Measurements from ENCODE around the gene SYNDIG1. TPM values are rescaled to one million over a fixed set of nuclear protein-coding genes. Genes with fewer than 3 reads are reported as not detected.
"Not testable (repeated sequence)": the region's sequence is repeated elsewhere in the genome, so short reads cannot be mapped to it uniquely, and the experiment has no call there.

The SYNDIG1 gene
- total RNA-seq, 1 donor from 2014 or later = not detected

DNA sequence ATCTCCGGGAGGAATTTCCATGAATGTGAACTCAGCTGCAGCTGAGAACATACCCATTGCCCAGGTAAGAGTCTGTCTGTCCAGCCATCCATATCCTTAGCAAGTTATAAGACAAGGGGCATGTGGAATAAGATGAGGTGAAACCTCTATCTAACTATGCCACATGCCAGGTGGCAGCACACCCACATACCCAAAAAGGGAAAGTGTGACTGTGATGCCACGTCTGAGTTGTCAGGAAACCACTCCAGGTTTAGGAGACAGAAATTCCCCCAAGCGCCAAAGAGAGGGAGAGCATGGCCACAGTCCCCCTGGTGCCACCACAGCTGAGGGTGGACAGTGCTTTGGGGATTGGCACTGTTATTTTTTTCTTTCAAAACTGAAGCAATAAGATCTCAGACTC is 36.7 kb downstream of the SYNDIG1 start:
- no peaks in the 10 kb centered on the region for H3K4me1 Mint-ChIP-seq (ENCODE audit: low read depth)
- H3K4me3 Mint-ChIP-seq = no peak overlapping the region
- H3K27ac Mint-ChIP-seq = no peak overlapping the region
- H3K36me3 Mint-ChIP-seq (ENCODE audit: low read depth) = no peaks in the 10 kb centered on the region
- H3K27me3 Mint-ChIP-seq (ENCODE audit: insufficient read depth) = no peaks in the 10 kb centered on the region
- no peaks in the 10 kb centered on the region for H3K9me3 Mint-ChIP-seq
- intact Hi-C loops (cut with micrococcal nuclease) = no loop called here
- DNase-seq (ENCODE audit: low spot score) = no peak

DNA sequence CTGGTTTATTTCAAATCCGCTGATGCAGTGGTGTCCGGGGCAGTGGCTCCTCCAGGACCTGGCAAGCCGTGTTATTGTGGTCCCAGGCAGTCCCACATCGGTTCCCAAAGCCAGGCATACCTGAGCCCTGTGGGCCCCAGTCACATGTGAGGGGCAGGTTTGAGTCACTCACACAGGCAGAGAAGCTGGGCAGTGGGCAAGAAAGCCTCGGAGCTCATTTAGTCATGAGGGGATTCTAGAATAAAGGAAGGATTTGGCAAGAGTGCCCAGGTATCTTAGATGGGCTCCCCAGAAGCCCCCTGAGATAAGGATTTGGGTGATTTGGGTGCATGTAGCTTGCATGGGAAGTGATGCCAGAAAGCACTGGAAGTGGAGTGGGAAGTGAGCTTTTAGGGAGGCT is 37.3 kb downstream of the SYNDIG1 start:
- Mint-ChIP-seq H3K27me3 (ENCODE audit: insufficient read depth) (peaks cover 1% of the 10 kb centered on the region), H3K4me1 (ENCODE audit: low read depth) (no peaks in the 10 kb centered on the region), H3K4me3 (no peak overlapping the region), H3K36me3 (ENCODE audit: low read depth) (no peaks in the 10 kb centered on the region), H3K9me3 (no peaks in the 10 kb centered on the region), H3K27ac (no peak overlapping the region)
- intact Hi-C loops (cut with micrococcal nuclease) = no loop called here
- no peak for DNase-seq (ENCODE audit: low spot score)

DNA sequence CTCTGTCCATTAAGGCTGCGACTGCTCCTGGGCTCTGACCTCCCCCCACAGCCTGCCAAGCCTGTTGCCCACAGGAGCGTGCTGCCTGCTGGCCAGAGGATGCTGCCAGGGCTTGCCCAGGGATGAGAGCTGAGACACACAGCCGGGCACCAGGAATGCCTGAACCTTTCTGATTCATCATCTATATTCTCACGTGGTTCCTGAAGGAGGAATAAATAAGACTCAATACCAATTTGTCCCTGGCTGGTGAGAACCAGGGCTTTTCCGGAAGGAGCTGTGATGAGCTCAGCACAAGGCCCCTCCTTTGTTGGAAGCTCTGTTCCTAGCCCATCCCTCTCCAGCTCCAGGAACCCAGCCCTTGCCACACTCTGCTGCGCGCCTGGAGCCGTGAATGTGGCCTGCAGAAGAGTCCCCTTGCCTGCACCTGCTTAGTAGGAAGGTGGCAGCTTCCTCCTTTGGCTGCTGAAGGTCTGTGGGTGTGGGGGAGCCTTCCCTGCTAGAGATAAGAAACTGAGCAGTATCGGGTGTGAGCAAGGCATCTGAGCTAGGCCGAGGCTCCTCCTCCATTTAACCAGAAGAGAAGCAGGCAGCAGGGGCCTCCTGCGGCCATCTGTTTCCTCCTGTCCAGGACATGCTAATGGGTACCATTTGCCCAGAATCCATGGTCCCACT is 37.9 kb downstream of the SYNDIG1 start:
- intact Hi-C loops (cut with micrococcal nuclease) = no loop called here
- DNase-seq (ENCODE audit: low spot score) = no peak
- Mint-ChIP-seq H3K4me1 (ENCODE audit: low read depth) (no peaks in the 10 kb centered on the region), H3K27ac (no peak overlapping the region), H3K27me3 (ENCODE audit: insufficient read depth) (peaks cover 1% of the 10 kb centered on the region), H3K4me3 (no peak overlapping the region), H3K9me3 (no peaks in the 10 kb centered on the region), H3K36me3 (ENCODE audit: low read depth) (no peaks in the 10 kb centered on the region)

DNA sequence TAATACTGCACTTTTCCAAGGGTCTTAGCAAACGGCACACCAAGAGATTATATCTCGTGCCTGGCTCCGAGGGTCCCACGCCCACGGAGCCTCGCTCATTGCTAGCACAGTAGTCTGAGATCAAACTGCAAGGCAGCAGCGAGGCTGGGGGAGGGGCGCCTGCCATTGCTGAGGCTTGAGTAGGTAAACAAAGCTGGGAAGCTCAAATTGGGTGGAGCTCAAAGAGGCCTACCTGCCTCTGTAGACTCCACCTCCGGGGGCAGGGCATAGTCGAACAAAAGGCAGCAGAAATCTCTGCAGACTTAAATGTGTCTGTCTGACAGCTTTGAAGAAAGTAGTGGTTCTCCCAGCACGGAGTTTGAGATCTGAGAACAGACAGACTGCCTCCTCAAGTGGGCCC is 43.0 kb downstream of the SYNDIG1 start:
- intact Hi-C loops (cut with micrococcal nuclease); H3K36me3 Mint-ChIP-seq (ENCODE audit: low read depth); H3K9me3 Mint-ChIP-seq; H3K4me1 Mint-ChIP-seq (ENCODE audit: low read depth); H3K27ac Mint-ChIP-seq; H3K27me3 Mint-ChIP-seq (ENCODE audit: insufficient read depth); H3K4me3 Mint-ChIP-seq; DNase-seq (ENCODE audit: low spot score): not testable (repeated sequence)

DNA sequence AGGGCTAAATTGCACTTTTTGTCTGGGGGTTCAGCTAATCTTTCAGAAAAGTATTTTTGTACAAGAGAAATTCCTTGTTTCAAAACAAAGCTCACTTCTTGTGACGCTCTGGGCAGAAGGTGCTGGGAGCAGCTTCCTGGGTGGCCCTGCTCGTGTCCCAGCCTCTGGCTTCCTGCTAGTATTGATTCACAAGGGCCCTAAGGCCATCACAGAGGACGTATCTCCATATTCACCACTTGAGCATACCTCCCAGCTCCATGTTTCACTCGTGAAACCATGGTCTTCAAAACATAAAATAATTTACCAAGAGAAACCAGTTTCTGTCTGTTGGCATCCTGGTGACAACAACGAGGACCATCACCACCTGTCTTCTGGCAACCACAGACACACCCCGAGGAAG is 49.1 kb downstream of the SYNDIG1 start:
- intact Hi-C loops (cut with micrococcal nuclease) = no loop called here
- no peaks in the 10 kb centered on the region for H3K27me3 Mint-ChIP-seq (ENCODE audit: insufficient read depth)
- DNase-seq (ENCODE audit: low spot score) = no peak
- H3K9me3 Mint-ChIP-seq = no peaks in the 10 kb centered on the region
- no peak overlapping the region for H3K4me3 Mint-ChIP-seq
- no peaks in the 10 kb centered on the region for H3K36me3 Mint-ChIP-seq (ENCODE audit: low read depth)
- no peak overlapping the region for H3K27ac Mint-ChIP-seq
- H3K4me1 Mint-ChIP-seq (ENCODE audit: low read depth) = no peaks in the 10 kb centered on the region

DNA sequence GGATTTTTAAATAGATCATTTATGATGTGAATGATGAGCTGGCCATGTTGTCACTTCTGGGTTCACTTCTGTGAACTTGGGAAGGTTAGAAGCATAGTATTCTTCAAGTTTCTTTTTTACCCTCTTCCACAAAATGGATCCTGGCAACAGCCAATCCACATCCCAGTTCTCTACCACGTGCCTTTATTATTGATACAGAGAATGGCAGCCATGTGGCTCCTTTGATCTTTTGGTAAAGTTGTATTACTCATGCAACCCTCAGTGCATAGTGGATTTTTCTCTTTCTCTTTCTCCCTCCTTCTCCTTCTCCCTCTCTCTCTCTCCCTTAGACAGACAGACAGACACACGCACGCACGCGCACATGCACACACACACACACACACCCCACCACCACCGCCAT is 50.0 kb downstream of the SYNDIG1 start:
- no peak overlapping the region for H3K4me3 Mint-ChIP-seq
- no peak overlapping the region for H3K27ac Mint-ChIP-seq
- H3K36me3 Mint-ChIP-seq (ENCODE audit: low read depth) = no peaks in the 10 kb centered on the region
- H3K9me3 Mint-ChIP-seq = no peaks in the 10 kb centered on the region
- no peaks in the 10 kb centered on the region for H3K4me1 Mint-ChIP-seq (ENCODE audit: low read depth)
- H3K27me3 Mint-ChIP-seq (ENCODE audit: insufficient read depth) = no peaks in the 10 kb centered on the region
- intact Hi-C loops (cut with micrococcal nuclease) = no loop called here
- DNase-seq (ENCODE audit: low spot score) = no peak

DNA sequence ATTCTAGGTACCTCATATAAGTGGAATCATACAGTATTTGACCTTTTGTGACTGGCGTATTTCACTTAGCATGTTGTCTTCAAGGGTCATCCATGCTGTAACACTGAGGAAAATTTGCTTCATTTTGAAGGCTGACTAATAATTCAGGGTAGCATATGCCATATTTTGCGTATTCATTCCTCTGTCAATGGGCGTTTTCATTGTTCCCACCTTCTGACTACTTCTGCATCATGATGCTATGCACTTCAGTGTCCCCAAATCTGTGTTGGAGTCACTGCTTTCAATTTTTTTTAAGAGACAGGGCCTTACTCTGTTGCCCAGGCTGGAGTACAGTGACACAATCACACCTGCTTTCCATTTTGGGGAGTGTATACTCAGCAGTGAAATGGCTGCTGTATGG is 51.6 kb downstream of the SYNDIG1 start:
- intact Hi-C loops (cut with micrococcal nuclease) = no loop called here
- H3K27ac Mint-ChIP-seq = no peak overlapping the region
- H3K36me3 Mint-ChIP-seq (ENCODE audit: low read depth) = no peaks in the 10 kb centered on the region
- no peaks in the 10 kb centered on the region for H3K9me3 Mint-ChIP-seq
- DNase-seq (ENCODE audit: low spot score) = no peak
- H3K4me1 Mint-ChIP-seq (ENCODE audit: low read depth) = no peaks in the 10 kb centered on the region
- peaks cover 1% of the 10 kb centered on the region for H3K27me3 Mint-ChIP-seq (ENCODE audit: insufficient read depth)
- H3K4me3 Mint-ChIP-seq = no peak overlapping the region

DNA sequence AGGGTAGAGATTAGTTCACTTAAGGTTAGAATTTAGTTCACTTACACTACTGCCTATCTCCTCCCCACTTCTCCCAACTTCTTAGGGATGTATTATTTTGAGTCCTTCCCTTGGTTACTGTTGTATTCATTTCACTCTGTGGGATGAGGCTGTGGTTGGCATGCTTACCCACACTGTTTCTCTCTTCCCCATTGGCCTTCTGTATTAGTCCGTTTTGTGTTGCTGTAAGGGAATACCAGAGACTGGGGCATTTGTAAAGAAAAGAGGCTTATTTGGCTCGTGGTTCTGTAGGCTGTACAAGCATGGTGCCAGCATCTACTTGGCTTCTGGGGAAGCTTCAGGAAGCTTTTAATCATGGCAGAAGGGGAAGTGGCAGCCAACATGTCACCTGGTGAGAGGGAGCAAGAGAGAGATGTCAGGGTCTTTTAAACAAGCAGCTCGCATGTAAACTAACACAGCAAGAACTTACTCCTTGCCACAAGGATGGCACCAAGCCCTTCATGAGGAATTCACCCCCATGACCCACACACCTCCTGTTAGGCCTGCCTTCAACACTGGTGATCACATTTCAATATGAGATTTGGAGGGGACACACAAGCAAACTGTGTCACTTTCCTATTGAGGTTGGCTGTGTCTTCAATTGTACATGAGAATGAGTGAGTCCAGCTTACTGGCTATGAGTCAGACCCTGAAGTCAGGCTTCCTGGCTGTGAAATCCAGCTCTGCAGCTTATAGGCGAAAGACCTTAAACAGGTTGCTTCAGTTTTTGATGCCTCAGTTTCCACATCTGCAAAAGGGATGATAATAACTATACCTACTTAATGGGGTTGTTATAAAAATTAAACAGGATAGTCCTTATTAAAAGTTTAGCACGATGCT is 53.3 kb downstream of the SYNDIG1 start:
- H3K27ac Mint-ChIP-seq = no peak overlapping the region
- no peaks in the 10 kb centered on the region for H3K4me1 Mint-ChIP-seq (ENCODE audit: low read depth)
- no peak for DNase-seq (ENCODE audit: low spot score)
- H3K36me3 Mint-ChIP-seq (ENCODE audit: low read depth) = no peaks in the 10 kb centered on the region
- intact Hi-C loops (cut with micrococcal nuclease) = no loop called here
- H3K9me3 Mint-ChIP-seq = no peaks in the 10 kb centered on the region
- H3K4me3 Mint-ChIP-seq = no peak overlapping the region
- peaks cover 1% of the 10 kb centered on the region for H3K27me3 Mint-ChIP-seq (ENCODE audit: insufficient read depth)

DNA sequence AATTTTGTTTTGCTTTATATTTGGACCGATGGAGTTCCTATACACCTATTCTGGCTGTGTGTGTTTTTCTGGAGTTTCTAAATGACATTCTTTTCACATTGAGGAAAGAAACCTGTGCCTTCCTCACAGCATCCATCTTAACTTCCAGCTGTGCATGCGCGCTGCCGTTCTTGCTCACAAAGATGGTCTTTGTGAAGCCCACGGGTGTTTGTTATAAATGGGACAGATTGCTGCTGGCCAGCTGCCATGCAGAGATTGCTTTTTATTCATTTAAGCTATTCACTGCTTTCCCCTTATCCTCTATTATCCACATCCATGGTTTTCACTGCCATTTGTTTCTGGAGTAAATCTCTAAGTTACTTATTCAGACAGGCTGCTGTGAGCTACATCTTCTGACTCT is 54.2 kb downstream of the SYNDIG1 start:
- intact Hi-C loops (cut with micrococcal nuclease) = no loop called here
- H3K27ac Mint-ChIP-seq = no peak overlapping the region
- H3K9me3 Mint-ChIP-seq = no peaks in the 10 kb centered on the region
- no peaks in the 10 kb centered on the region for H3K4me1 Mint-ChIP-seq (ENCODE audit: low read depth)
- DNase-seq (ENCODE audit: low spot score) = no peak
- H3K4me3 Mint-ChIP-seq = no peak overlapping the region
- H3K36me3 Mint-ChIP-seq (ENCODE audit: low read depth) = no peaks in the 10 kb centered on the region
- H3K27me3 Mint-ChIP-seq (ENCODE audit: insufficient read depth) = peaks cover 1% of the 10 kb centered on the region

DNA sequence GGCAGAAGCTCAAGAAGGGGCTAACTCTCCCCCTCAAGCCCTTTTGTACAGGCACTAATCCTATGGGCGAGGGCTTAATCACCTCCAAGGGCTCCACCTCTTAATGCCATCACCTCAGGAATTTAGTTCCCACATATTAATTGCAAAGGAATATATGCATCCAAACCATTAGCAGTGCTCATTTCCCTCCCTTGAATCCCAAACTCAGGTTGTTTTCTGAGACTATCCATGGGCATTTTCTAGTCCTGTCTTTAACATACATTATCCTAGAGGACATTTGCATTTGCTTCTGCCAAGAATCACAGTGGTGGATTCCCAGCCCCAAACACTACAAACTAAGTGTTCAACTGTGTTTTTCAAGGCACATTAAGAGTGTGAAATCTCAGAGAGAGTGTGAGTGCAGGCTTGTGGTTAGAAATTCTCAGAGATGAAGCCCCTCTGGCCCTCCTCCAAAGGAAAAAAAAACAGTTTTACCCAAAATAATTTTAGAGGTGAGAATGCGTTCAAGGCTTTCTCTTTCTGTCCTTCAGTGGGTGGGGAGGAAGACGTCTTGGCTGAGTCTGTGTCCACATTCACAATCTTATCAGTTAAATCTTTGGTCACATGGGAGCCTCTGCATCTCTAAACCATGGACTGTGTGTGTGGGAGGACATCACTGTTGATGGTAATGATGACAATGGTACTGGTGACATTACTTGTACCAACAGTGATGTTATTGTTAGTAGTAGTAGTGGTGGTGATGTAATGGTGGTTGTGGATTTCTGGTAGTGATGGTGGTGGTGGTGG is 59.3 kb downstream of the SYNDIG1 start:
- H3K27ac Mint-ChIP-seq = no peak overlapping the region
- H3K4me3 Mint-ChIP-seq = no peak overlapping the region
- H3K4me1 Mint-ChIP-seq (ENCODE audit: low read depth) = no peaks in the 10 kb centered on the region
- intact Hi-C loops (cut with micrococcal nuclease) = no loop called here
- H3K36me3 Mint-ChIP-seq (ENCODE audit: low read depth) = no peaks in the 10 kb centered on the region
- H3K27me3 Mint-ChIP-seq (ENCODE audit: insufficient read depth) = peaks cover 1% of the 10 kb centered on the region
- H3K9me3 Mint-ChIP-seq = no peaks in the 10 kb centered on the region
- DNase-seq (ENCODE audit: low spot score) = no peak

DNA sequence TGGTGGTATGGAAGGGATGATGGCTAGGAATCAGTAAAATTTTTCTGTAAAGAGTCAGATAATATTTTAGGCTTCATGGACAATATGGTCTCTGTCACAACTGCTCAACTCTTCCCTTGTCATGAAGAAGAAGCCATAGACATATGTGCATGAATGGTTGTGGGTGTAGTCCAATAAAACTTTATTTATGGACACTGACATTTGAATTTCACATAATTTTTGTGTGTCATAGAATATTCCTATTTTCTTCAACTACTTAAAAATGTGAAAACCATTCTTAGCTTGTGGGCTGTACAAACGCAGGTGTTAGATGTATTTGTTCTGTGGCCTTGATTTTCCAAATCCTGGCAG is 59.9 kb downstream of the SYNDIG1 start:
- H3K4me3 Mint-ChIP-seq = no peak overlapping the region
- intact Hi-C loops (cut with micrococcal nuclease) = no loop called here
- H3K27me3 Mint-ChIP-seq (ENCODE audit: insufficient read depth) = peaks cover 1% of the 10 kb centered on the region
- H3K4me1 Mint-ChIP-seq (ENCODE audit: low read depth) = no peaks in the 10 kb centered on the region
- DNase-seq (ENCODE audit: low spot score) = no peak
- H3K36me3 Mint-ChIP-seq (ENCODE audit: low read depth) = no peaks in the 10 kb centered on the region
- peak overlapping the region; percentile 2 for H3K27ac Mint-ChIP-seq
- H3K9me3 Mint-ChIP-seq = no peaks in the 10 kb centered on the region

DNA sequence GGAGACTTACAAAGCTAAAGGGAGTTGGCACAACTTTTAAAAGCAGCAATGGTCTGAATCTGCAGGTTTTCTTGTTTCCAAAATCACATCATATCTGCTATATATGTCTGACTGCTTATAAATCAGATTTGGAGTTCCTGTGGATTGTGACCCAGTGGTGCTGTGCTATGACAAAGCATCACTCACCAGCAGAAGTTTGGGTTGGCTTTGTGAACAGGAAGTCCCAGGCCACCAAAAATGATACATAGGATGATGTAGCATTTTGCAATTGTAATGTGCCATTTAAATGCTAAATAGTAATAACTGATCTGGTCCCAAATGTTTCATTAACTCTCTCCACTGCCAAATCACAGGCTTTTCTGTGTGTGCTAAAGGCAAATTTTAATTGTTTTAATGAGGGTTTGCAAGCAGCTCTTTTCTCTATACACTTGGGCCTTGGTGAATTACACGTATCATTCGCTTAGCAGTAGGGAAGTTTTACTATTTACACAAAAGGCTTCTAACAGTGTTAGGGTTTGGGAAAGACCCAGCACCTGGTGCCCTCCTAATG is 60.8 kb downstream of the SYNDIG1 start:
- Mint-ChIP-seq H3K36me3 (ENCODE audit: low read depth) (no peaks in the 10 kb centered on the region), H3K27me3 (ENCODE audit: insufficient read depth) (peaks cover 1% of the 10 kb centered on the region), H3K9me3 (no peaks in the 10 kb centered on the region), H3K27ac (no peak overlapping the region), H3K4me3 (no peak overlapping the region), H3K4me1 (ENCODE audit: low read depth) (no peaks in the 10 kb centered on the region)
- intact Hi-C loops (cut with micrococcal nuclease) = no loop called here
- DNase-seq (ENCODE audit: low spot score) = no peak

DNA sequence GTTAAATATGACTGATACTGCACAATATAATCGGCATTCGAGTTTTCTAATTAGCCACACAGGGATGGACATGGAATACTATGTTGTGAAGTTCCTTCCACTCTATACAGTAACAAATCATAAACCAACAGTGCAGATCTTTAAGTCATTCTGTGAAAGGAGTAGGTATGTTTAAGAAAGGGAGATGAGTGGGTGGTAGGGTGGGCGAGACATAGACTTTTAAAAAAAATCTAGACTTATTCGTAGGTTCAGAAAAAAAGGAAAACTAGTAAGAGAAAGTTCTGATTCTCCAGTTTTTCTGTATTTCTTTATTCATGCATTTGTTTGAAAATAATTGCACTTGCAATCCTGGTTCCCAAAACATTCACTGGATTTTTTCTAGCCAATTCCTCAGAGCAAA is 61.8 kb downstream of the SYNDIG1 start:
- H3K4me1 Mint-ChIP-seq (ENCODE audit: low read depth) = no peaks in the 10 kb centered on the region
- no peak for DNase-seq (ENCODE audit: low spot score)
- H3K4me3 Mint-ChIP-seq = no peak overlapping the region
- intact Hi-C loops (cut with micrococcal nuclease) = no loop called here
- no peaks in the 10 kb centered on the region for H3K36me3 Mint-ChIP-seq (ENCODE audit: low read depth)
- no peaks in the 10 kb centered on the region for H3K9me3 Mint-ChIP-seq
- no peaks in the 10 kb centered on the region for H3K27me3 Mint-ChIP-seq (ENCODE audit: insufficient read depth)
- H3K27ac Mint-ChIP-seq = no peak overlapping the region

Measured in activated T-helper 1 cell treated with anti-CD3 and anti-CD28 coated beads, Interleukin-12 subunit alpha, Interleukin-12 subunit beta, Interleukin-2, Interleukin-4 antibody, amounts not matched to agents 30 ng/mL and 10 ng/mL and 1 ng/mL, durations not matched to agents 14 hours and 24 hours and 36 hours (primary cell).